ENCODE results near the gene HDX.
"Not testable (repeated sequence)": the region's sequence is repeated elsewhere in the genome, so short reads cannot be mapped to it uniquely, and the experiment has no call there.

HDX gene

DNA sequence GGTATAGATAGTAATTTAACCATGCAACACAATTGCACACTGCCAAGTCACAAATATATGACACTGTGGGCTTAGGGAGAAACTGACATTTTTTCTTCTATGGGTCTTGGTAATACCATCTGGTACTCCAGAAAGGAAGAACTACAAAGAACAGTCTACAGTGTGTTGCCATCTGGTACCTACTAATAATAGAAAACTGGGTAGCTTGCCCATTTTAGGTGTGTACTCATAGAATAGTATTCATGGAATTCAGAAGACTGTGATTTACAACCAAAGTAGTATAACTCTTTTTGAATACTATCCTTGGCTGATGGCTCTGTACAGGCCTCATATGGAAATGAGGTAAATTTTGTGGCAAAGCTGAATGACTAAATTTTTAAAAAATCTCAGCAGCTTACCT is 181.6 kb downstream of the HDX start:
- H2AFZ ChIP-seq (ENCODE audit: low read depth, low read length) = no peak overlapping the region
- no peak overlapping the region for H2AK5ac ChIP-seq (ENCODE audit: low read length, severe bottlenecking)
- no peaks in the 10 kb centered on the region for H3K4me1 ChIP-seq (ENCODE audit: control insufficient read depth, insufficient read depth, low read depth, low read length)
- no peak overlapping the region for H4K8ac ChIP-seq (ENCODE audit: low read length)
- H3K27me3 ChIP-seq (ENCODE audit: control insufficient read depth in 1 of 2, insufficient read depth in 1 of 2, low read length in 2 of 2) = peaks cover 0 to 5% of the 10 kb centered on the region in 2 experiments
- no peaks in the 10 kb centered on the region for H3K36me3 ChIP-seq (ENCODE audit: control insufficient read depth in 1 of 2, insufficient read depth in 2 of 2, low read depth in 1 of 2, low read length in 2 of 2)
- H4K91ac ChIP-seq (ENCODE audit: low read length) = no peak overlapping the region
- no peaks in the 10 kb centered on the region for H3K9me3 ChIP-seq (ENCODE audit: control insufficient read depth, low read length)
- H3K4me3 ChIP-seq (ENCODE audit: insufficient read depth in 1 of 2, low read depth in 1 of 2, low read length in 2 of 2) = no peak overlapping the region
- no peak overlapping the region for H2BK5ac ChIP-seq (ENCODE audit: low read depth, low read length, poor library complexity, severe bottlenecking)
- no peak overlapping the region for H2BK12ac ChIP-seq (ENCODE audit: low read length in 2 of 2)
- H3K18ac ChIP-seq (ENCODE audit: low read depth in 1 of 2, low read length in 2 of 2) = no peak overlapping the region
- no peak overlapping the region for H3K4ac ChIP-seq (ENCODE audit: low read depth in 1 of 2, low read length in 2 of 2)
- H3K79me1 ChIP-seq (replicated peaks; ENCODE audit: low read length, poor library complexity, severe bottlenecking) = no peaks in the 10 kb centered on the region
- DNase-seq = no peak
- no peak overlapping the region for H3K9ac ChIP-seq (ENCODE audit: low read length)
- no peak overlapping the region for H2BK15ac ChIP-seq (ENCODE audit: low read depth, poor library complexity, severe bottlenecking)
- H3K27ac ChIP-seq (ENCODE audit: low read length, poor library complexity, severe bottlenecking) = no peak overlapping the region
- no peak overlapping the region for H3K4me2 ChIP-seq (ENCODE audit: low read length, poor library complexity, severe bottlenecking)
- H3K23ac ChIP-seq (ENCODE audit: low read length in 2 of 2) = no peak overlapping the region
- no peak overlapping the region for H2BK120ac ChIP-seq (ENCODE audit: low read depth, low read length)
- no peak overlapping the region for H3K14ac ChIP-seq (ENCODE audit: low read length in 2 of 2)

DNA sequence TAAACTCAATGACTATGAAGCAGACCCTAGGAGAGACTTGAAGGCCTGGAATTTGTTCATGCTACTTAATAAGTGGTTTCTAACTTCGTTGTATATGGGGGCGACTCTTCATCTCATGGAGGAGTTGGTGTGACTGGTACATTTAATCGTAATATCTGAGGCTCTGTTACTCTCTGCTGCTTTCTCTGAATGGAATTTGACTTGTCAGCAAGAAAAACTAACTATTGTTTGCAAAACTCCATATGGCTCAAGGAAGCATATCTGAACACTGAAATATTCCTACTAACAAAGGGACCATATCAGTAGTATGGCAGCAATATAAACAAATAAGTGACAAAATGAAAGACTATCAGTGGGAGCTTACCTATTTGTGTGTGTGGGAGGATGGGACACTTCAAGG is 182.2 kb downstream of the HDX start:
- Histone ChIP-seq H3K79me1 (replicated peaks; ENCODE audit: low read length, poor library complexity, severe bottlenecking) (no peaks in the 10 kb centered on the region), H3K4me3 (ENCODE audit: insufficient read depth in 1 of 2, low read depth in 1 of 2, low read length in 2 of 2) (no peak overlapping the region)

GRCh38 chrX:84318661-84319060 is 183.6 kb downstream of the HDX start:
- Histone ChIP-seq H2BK15ac (ENCODE audit: low read depth, poor library complexity, severe bottlenecking) (no peak overlapping the region), H4K8ac (ENCODE audit: low read length) (no peak overlapping the region), H3K79me1 (replicated peaks; ENCODE audit: low read length, poor library complexity, severe bottlenecking) (no peaks in the 10 kb centered on the region), H3K27ac (ENCODE audit: low read length, poor library complexity, severe bottlenecking) (no peak overlapping the region), H3K18ac (ENCODE audit: low read depth in 1 of 2, low read length in 2 of 2) (no peak overlapping the region), H3K4ac (ENCODE audit: low read depth in 1 of 2, low read length in 2 of 2) (no peak overlapping the region), H2AK5ac (ENCODE audit: low read length, severe bottlenecking) (no peak overlapping the region), H3K23ac (ENCODE audit: low read length in 2 of 2) (no peak overlapping the region), H2BK12ac (ENCODE audit: low read length in 2 of 2) (no peak overlapping the region), H3K9ac (ENCODE audit: low read length) (no peak overlapping the region), H3K36me3 (ENCODE audit: control insufficient read depth in 1 of 2, insufficient read depth in 2 of 2, low read depth in 1 of 2, low read length in 2 of 2) (no peaks in the 10 kb centered on the region), H2AFZ (ENCODE audit: low read depth, low read length) (no peak overlapping the region), H3K27me3 (ENCODE audit: control insufficient read depth in 1 of 2, insufficient read depth in 1 of 2, low read length in 2 of 2) (no peaks in the 10 kb centered on the region), H4K91ac (ENCODE audit: low read length) (no peak overlapping the region), H3K4me2 (ENCODE audit: low read length, poor library complexity, severe bottlenecking) (no peak overlapping the region), H3K9me3 (ENCODE audit: control insufficient read depth, low read length) (no peaks in the 10 kb centered on the region), H3K4me3 (ENCODE audit: insufficient read depth in 1 of 2, low read depth in 1 of 2, low read length in 2 of 2) (no peak overlapping the region), H3K4me1 (ENCODE audit: control insufficient read depth, insufficient read depth, low read depth, low read length) (no peaks in the 10 kb centered on the region), H2BK5ac (ENCODE audit: low read depth, low read length, poor library complexity, severe bottlenecking) (no peak overlapping the region), H2BK120ac (ENCODE audit: low read depth, low read length) (no peak overlapping the region), H3K14ac (ENCODE audit: low read length in 2 of 2) (no peak overlapping the region)
- DNase-seq = no peak
- WGBS = 100% methylated on average over 1 of the region's 1 CpG

More for the DNA sequence above, 182.2 kb downstream of the HDX start:
- no peak for DNase-seq
- H3K9me3 ChIP-seq (ENCODE audit: control insufficient read depth, low read length) = no peaks in the 10 kb centered on the region
- no peak overlapping the region for H2BK15ac ChIP-seq (ENCODE audit: low read depth, poor library complexity, severe bottlenecking)
- H3K27me3 ChIP-seq (ENCODE audit: control insufficient read depth in 1 of 2, insufficient read depth in 1 of 2, low read length in 2 of 2) = peaks cover 0 to 4% of the 10 kb centered on the region in 2 experiments
- H2AK5ac ChIP-seq (ENCODE audit: low read length, severe bottlenecking) = no peak overlapping the region
- no peaks in the 10 kb centered on the region for H3K36me3 ChIP-seq (ENCODE audit: control insufficient read depth in 1 of 2, insufficient read depth in 2 of 2, low read depth in 1 of 2, low read length in 2 of 2)
- H2BK12ac ChIP-seq (ENCODE audit: low read length in 2 of 2) = no peak overlapping the region
- 97% methylated on average over 3 of the region's 3 CpGs for WGBS
- no peak overlapping the region for H3K9ac ChIP-seq (ENCODE audit: low read length)
- H4K91ac ChIP-seq (ENCODE audit: low read length) = no peak overlapping the region
- no peak overlapping the region for H3K14ac ChIP-seq (ENCODE audit: low read length in 2 of 2)
- H2BK120ac ChIP-seq (ENCODE audit: low read depth, low read length) = no peak overlapping the region
- H3K4me2 ChIP-seq (ENCODE audit: low read length, poor library complexity, severe bottlenecking) = no peak overlapping the region
- no peak overlapping the region for H3K27ac ChIP-seq (ENCODE audit: low read length, poor library complexity, severe bottlenecking)
- H3K18ac ChIP-seq (ENCODE audit: low read depth in 1 of 2, low read length in 2 of 2) = no peak overlapping the region
- H3K4ac ChIP-seq (ENCODE audit: low read depth in 1 of 2, low read length in 2 of 2) = no peak overlapping the region
- H3K23ac ChIP-seq (ENCODE audit: low read length in 2 of 2) = no peak overlapping the region
- H3K4me1 ChIP-seq (ENCODE audit: control insufficient read depth, insufficient read depth, low read depth, low read length) = no peaks in the 10 kb centered on the region
- no peak overlapping the region for H2BK5ac ChIP-seq (ENCODE audit: low read depth, low read length, poor library complexity, severe bottlenecking)
- no peak overlapping the region for H4K8ac ChIP-seq (ENCODE audit: low read length)
- no peak overlapping the region for H2AFZ ChIP-seq (ENCODE audit: low read depth, low read length)

DNA sequence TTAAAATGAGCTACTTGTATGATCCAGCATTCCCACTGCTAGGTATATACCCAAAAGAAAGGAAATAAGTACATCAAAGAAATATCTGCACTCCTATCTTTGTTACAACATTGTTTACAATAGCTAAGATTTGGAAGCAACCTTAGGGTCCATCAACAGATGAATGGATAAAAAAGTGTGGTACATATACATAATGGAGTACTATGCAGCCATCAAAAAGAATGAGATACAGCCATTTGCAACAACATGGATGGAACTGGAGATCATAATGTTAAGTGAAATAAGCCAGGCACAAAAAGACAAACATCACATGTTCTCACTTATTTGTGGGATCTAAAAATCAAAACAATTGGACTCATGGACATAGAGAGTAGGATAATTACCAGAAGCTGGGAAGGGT is 186.3 kb downstream of the HDX start:
- H3K4me2 ChIP-seq (ENCODE audit: low read length, poor library complexity, severe bottlenecking); H3K4me1 ChIP-seq (ENCODE audit: control insufficient read depth, insufficient read depth, low read depth, low read length); DNase-seq; H2BK120ac ChIP-seq (ENCODE audit: low read depth, low read length); H3K4ac ChIP-seq (ENCODE audit: low read depth in 1 of 2, low read length in 2 of 2); H3K9me3 ChIP-seq (ENCODE audit: control insufficient read depth, low read length); H3K9ac ChIP-seq (ENCODE audit: low read length); H4K91ac ChIP-seq (ENCODE audit: low read length); H2BK12ac ChIP-seq (ENCODE audit: low read length in 2 of 2); H4K8ac ChIP-seq (ENCODE audit: low read length); H3K23ac ChIP-seq (ENCODE audit: low read length in 2 of 2); H3K27me3 ChIP-seq (ENCODE audit: control insufficient read depth in 1 of 2, insufficient read depth in 1 of 2, low read length in 2 of 2); H3K14ac ChIP-seq (ENCODE audit: low read length in 2 of 2); H2BK15ac ChIP-seq (ENCODE audit: low read depth, poor library complexity, severe bottlenecking); H3K4me3 ChIP-seq (ENCODE audit: insufficient read depth in 1 of 2, low read depth in 1 of 2, low read length in 2 of 2); H3K27ac ChIP-seq (ENCODE audit: low read length, poor library complexity, severe bottlenecking); H2AFZ ChIP-seq (ENCODE audit: low read depth, low read length); H3K36me3 ChIP-seq (ENCODE audit: control insufficient read depth in 1 of 2, insufficient read depth in 2 of 2, low read depth in 1 of 2, low read length in 2 of 2); H3K18ac ChIP-seq (ENCODE audit: low read depth in 1 of 2, low read length in 2 of 2); H2BK5ac ChIP-seq (ENCODE audit: low read depth, low read length, poor library complexity, severe bottlenecking); H3K79me1 ChIP-seq (replicated peaks; ENCODE audit: low read length, poor library complexity, severe bottlenecking); H2AK5ac ChIP-seq (ENCODE audit: low read length, severe bottlenecking): not testable (repeated sequence)

Data from mesenchymal stem cell (in vitro differentiated cells and primary cell).